Right ventricle myocardium inferior (tissue), 1 donor: ENCODE data around the gene OXGR1. TPM values are rescaled to one million over a fixed set of nuclear protein-coding genes. Genes with fewer than 3 reads are reported as not detected.

Experiments used
- ATAC-seq: fragments of 200-7000 bp; cut with Tn5 transposase; one replicate; pipeline ENCODE4 v1.9.1; 2020; ENCODE audit warnings: mild to moderate bottlenecking, moderate library complexity
- DNase-seq: peaks from one replicate; pipeline ENCODE4 v3.0.0; 2021; ENCODE audit errors: missing footprints
- intact Hi-C: fragments of 100-400 bp; cut with DNase I; formaldehyde crosslinking; loops from one replicate; pipeline ENCODE4 v1.11.0; 2022
- total RNA-seq: library from RNA; stranded (reverse); fragmentation: NEBNext Ultra II Directional; extraction: Animal tissue kit (Norgen Biotek cat#: 25700); gene quantifications from one replicate; pipeline ENCODE4 v1.2.1, GENCODE V29; 2021
- donor health status: DM: no; HTN: yes; CAD: no; lungs with severe emphysema.

OXGR1 gene
- total RNA-seq, 1 donor from 2014 or later = not detected

GRCh38 chr13:97012251-97013048 is 18.2 kb upstream of the OXGR1 start:
- DNase-seq = no peak
- no peak for ATAC-seq
- intact Hi-C loops = loop anchor here (10.0 kb wide), 1 partner anchor 642 kb away; no protein-coding TSS in a partner anchor

- intact Hi-C loops = loop anchor here (10.0 kb wide), 1 partner anchor 643 kb away; no protein-coding TSS in a partner anchor
- DNase-seq (no peak), ATAC-seq (no peak)
Measured at GRCh38 chr13:97011446-97012131, 17.3 kb upstream of the OXGR1 start.

- DNase-seq (no peak), ATAC-seq (no peak)
- intact Hi-C loops = no loop called here
Measured at GRCh38 chr13:97008643-97009042, 14.4 kb upstream of the OXGR1 start.

- intact Hi-C loops = no loop called here
- no peak for ATAC-seq
- no peak for DNase-seq
Measured at GRCh38 chr13:97005625-97006262, 11.5 kb upstream of the OXGR1 start.

- no peak for DNase-seq
- ATAC-seq = no peak
- intact Hi-C loops = no loop called here
Measured at GRCh38 chr13:97004886-97005285, 10.6 kb upstream of the OXGR1 start.

- intact Hi-C loops = no loop called here
- no peak for DNase-seq
- no peak for ATAC-seq
Measured at GRCh38 chr13:97004096-97004876, 10.0 kb upstream of the OXGR1 start.

GRCh38 chr13:97003071-97003470 is 8.8 kb upstream of the OXGR1 start:
- no peak for ATAC-seq
- no peak for DNase-seq
- intact Hi-C loops = no loop called here

GRCh38 chr13:97002581-97002980 is 8.3 kb upstream of the OXGR1 start:
- DNase-seq (no peak), ATAC-seq (no peak)
- intact Hi-C loops = no loop called here

- DNase-seq (no peak), ATAC-seq (no peak)
- intact Hi-C loops = no loop called here
Measured at GRCh38 chr13:97001636-97002035, 7.4 kb upstream of the OXGR1 start.

GRCh38 chr13:97000295-97000925 is 6.1 kb upstream of the OXGR1 start:
- intact Hi-C loops = no loop called here
- ATAC-seq = no peak
- DNase-seq = no peak

GRCh38 chr13:96999091-96999490 is 4.8 kb upstream of the OXGR1 start:
- intact Hi-C loops = no loop called here
- ATAC-seq (no peak), DNase-seq (no peak)

- ATAC-seq (no peak), DNase-seq (no peak)
- intact Hi-C loops = no loop called here
Measured at GRCh38 chr13:96998051-96998450, 3.8 kb upstream of the OXGR1 start.

GRCh38 chr13:96996886-96997285 is 2.6 kb upstream of the OXGR1 start:
- DNase-seq = no peak
- no peak for ATAC-seq
- intact Hi-C loops = no loop called here

GRCh38 chr13:96996107-96996506 is 1.8 kb upstream of the OXGR1 start:
- intact Hi-C loops = no loop called here
- DNase-seq (no peak), ATAC-seq (no peak)

- ATAC-seq = no peak
- DNase-seq = no peak
- intact Hi-C loops = no loop called here
Measured at GRCh38 chr13:96994858-96995243, 575 bp upstream of the OXGR1 start.

- DNase-seq = no peak
- ATAC-seq = peak; percentile 28
- intact Hi-C loops = no loop called here
Measured at GRCh38 chr13:96993634-96994016, 651 bp downstream of the OXGR1 start.

- intact Hi-C loops = no loop called here
- no peak for DNase-seq
- ATAC-seq = no peak
Measured at GRCh38 chr13:96992633-96993032, 1.6 kb downstream of the OXGR1 start.

- no peak for ATAC-seq
- intact Hi-C loops = no loop called here
- no peak for DNase-seq
Measured at GRCh38 chr13:96991072-96991471, 3.2 kb downstream of the OXGR1 start.

- DNase-seq = no peak
- no peak for ATAC-seq
- intact Hi-C loops = no loop called here
Measured at GRCh38 chr13:96988441-96988840, 5.8 kb downstream of the OXGR1 start.
